Esophagus squamous epithelium (tissue), 5 donors: ENCODE results near the gene KRTAP12-3. TPM values are rescaled to one million over a fixed set of nuclear protein-coding genes. Genes with fewer than 3 reads are reported as not detected.

Experiments used
- DNase-seq: peaks from one replicate; lab custom pipeline; 2025; lab: John Stamatoyannopoulos, UW
- H3K27ac ChIP-seq, 4 donors: fragments of 200-600 bp; sonication (generic); one replicate each; pipeline ENCODE4 v1.5.1; 2016 to 2019; ENCODE audit warnings: mild to moderate bottlenecking in 1 of 4
- H3K27me3 ChIP-seq, 4 donors: fragments of 200-600 bp; sonication (generic); 1 replicate in 3 of 4; 2 replicates in 1 of 4; pipeline versions ENCODE4 v1.5.1 to v1.6.0; 2017 to 2021; ENCODE audit warnings: antibody characterized with exemption in 1 of 4
- H3K36me3 ChIP-seq, 3 donors: fragments of 200-600 bp; sonication (generic); one replicate each; pipeline ENCODE4 v1.5.1; 2016 to 2019
- H3K4me1 ChIP-seq, 3 donors: fragments of 200-600 bp; sonication (generic); one replicate each; pipeline ENCODE4 v1.5.1; 2017 to 2019
- H3K4me3 ChIP-seq, 4 donors: fragments of 200-600 bp; sonication (generic); 1 replicate in 3 of 4; 2 replicates in 1 of 4; pipeline ENCODE4 v1.5.1; 2016 to 2019; ENCODE audit warnings: mild to moderate bottlenecking in 2 of 4, moderate library complexity in 1 of 4
- H3K9me3 ChIP-seq, 3 donors: fragments of 200-600 bp; sonication (generic); one replicate each; pipeline ENCODE4 v1.5.1; 2016 to 2019
- POLR2A ChIP-seq, 4 donors: fragments of 450-650 bp; IDR thresholded peaks; one replicate each; pipeline ENCODE4 v1.6.1; 2017; ENCODE audit warnings: antibody characterized with exemption in 4 of 4, mild to moderate bottlenecking in 4 of 4, moderate library complexity in 3 of 4
- WGBS, 2 donors: methylation state at CpG; one replicate each; pipeline ENCODE4 v1.1.5; 2018; 5-methylcytosine and 5-hydroxymethylcytosine counted together
- intact Hi-C: fragments of 100-400 bp; cut with DNase I; formaldehyde crosslinking; loops from one replicate; pipeline ENCODE4 v1.15.0; 2022
- total RNA-seq, 4 donors: library from RNA; depleted of rRNA; stranded (reverse); fragments of >200 nt; gene quantifications; one replicate each; pipeline ENCODE4 v1.1.0, GENCODE V29; 2016
- TF ChIP-seq, protein P1 (sequence below), 6 experiments: fragments of 450-650 bp in 4 of 6; fragments of 200-600 bp in 2 of 6; sonication (generic) in 2 of 6; IDR thresholded peaks; one replicate each; pipeline ENCODE4 v1.5.1; 2016 to 2019; ENCODE audit warnings: antibody characterized with exemption in 6 of 6, mild to moderate bottlenecking in 4 of 6, moderate library complexity in 4 of 6
- donor health status: DM: yes; HTN: yes; CAD: no.

The KRTAP12-3 gene
- total RNA-seq, 4 donors from 2014 or later, result not detected

DNA sequence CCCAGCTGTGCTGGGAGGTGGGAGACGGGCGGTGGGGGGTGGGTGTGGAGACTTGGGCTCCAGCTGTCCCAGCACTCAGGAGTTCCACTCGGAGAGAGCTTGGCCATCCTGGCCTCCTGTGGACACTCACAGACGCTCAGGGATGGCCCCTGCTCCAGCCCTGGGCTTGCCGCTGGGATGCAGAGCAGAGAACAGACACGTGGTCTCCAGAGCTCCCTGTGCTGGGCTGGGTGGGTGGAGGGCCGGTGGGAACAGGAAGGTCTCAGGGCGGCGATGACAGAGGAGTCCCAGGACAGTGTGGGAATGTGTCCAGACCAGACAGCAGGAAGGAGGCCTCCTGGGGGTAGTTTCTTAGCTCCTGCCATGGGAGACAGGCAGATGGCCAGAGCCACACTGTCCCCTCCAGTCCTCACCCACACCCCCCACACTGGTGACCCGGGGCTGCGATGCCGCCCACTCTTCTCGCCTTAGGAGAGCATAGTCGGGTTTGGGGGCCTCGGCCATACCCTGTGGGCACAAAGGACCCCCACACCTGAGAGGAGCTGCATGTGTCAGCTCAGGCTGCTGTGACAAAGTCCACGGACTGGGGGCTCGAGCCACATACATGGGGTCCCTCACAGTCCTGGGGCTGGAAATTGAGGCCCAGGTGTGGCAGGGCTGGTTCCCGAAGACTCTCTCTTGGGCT lies 28.9 kb upstream of the KRTAP12-3 start:
- no peak for DNase-seq
- Histone ChIP-seq H3K27ac (no peak overlapping the region), H3K4me1 (no peaks in the 10 kb centered on the region), H3K36me3 (no peaks in the 10 kb centered on the region), H3K4me3 (no peak overlapping the region), H3K9me3 (peaks cover 0 to 35% (median 7%) of the 10 kb centered on the region in 3 donors), H3K27me3 (peaks cover 0 to 31% (median 0%) of the 10 kb centered on the region in 4 donors)
- intact Hi-C loops, result no loop called here
- WGBS, 2 donors, result 79 to 85% methylated on average over 2 to 12 of the region's 18 CpGs
- no peak for TF ChIP-seq POLR2A (IDR thresholded peaks at IDR 0.05)
- TF ChIP-seq, protein P1, sequence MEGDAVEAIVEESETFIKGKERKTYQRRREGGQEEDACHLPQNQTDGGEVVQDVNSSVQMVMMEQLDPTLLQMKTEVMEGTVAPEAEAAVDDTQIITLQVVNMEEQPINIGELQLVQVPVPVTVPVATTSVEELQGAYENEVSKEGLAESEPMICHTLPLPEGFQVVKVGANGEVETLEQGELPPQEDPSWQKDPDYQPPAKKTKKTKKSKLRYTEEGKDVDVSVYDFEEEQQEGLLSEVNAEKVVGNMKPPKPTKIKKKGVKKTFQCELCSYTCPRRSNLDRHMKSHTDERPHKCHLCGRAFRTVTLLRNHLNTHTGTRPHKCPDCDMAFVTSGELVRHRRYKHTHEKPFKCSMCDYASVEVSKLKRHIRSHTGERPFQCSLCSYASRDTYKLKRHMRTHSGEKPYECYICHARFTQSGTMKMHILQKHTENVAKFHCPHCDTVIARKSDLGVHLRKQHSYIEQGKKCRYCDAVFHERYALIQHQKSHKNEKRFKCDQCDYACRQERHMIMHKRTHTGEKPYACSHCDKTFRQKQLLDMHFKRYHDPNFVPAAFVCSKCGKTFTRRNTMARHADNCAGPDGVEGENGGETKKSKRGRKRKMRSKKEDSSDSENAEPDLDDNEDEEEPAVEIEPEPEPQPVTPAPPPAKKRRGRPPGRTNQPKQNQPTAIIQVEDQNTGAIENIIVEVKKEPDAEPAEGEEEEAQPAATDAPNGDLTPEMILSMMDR (IDR thresholded peaks at IDR 0.05), result no peak

DNA sequence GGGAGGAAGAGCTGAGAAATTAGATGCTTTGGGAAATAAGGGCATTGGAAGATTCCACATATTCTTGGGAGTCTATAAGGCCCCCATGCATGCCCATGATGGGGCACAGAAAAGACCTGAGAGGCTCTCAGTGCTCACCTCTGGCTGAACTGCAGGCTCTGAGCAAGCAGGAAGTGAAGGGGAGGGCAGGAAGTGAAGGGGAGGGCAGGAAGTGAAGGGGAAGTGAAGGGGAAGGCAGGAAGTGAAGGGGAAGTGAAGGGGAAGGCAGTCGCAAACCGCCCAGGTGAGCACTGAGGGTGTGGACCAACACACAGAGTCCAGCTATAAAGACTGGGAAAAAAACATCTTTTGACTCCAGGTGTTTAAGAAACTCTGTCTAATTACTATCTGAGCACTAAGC lies 27.3 kb upstream of the KRTAP12-3 start:
- Histone ChIP-seq H3K4me1 (no peaks in the 10 kb centered on the region), H3K4me3 (no peak overlapping the region), H3K27ac (no peak overlapping the region), H3K9me3 (peaks cover 0 to 26% (median 7%) of the 10 kb centered on the region in 3 donors), H3K36me3 (no peaks in the 10 kb centered on the region), H3K27me3 (peaks cover 0 to 42% (median 0%) of the 10 kb centered on the region in 4 donors)
- TF ChIP-seq, protein P1 (IDR thresholded peaks at IDR 0.05), result no peak
- TF ChIP-seq POLR2A (IDR thresholded peaks at IDR 0.05), result no peak
- WGBS, 2 donors, result 54 to 68% methylated on average over 2 of the region's 2 CpGs
- intact Hi-C loops, result no loop called here
- no peak for DNase-seq

DNA sequence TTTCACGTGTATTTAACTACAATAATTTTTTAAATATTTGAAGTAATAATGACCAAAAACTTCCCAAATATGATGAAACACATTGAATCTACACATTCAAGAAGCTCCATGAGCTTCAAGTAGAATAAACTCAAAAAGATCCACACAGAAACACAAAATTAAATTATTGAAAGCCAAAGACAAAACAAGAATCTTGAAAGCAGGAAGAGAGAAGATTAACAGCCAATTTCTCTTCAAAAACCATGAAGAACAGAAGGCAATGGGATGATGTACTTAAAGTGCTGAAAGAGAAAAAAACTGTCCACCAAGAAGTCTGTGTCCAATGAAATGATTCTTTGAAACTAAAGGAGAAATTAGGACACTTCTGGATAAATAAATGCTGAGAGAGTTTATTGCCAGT lies 25.7 kb upstream of the KRTAP12-3 start:
- intact Hi-C loops, result no loop called here
- H3K4me3 ChIP-seq, result no peak overlapping the region

DNA sequence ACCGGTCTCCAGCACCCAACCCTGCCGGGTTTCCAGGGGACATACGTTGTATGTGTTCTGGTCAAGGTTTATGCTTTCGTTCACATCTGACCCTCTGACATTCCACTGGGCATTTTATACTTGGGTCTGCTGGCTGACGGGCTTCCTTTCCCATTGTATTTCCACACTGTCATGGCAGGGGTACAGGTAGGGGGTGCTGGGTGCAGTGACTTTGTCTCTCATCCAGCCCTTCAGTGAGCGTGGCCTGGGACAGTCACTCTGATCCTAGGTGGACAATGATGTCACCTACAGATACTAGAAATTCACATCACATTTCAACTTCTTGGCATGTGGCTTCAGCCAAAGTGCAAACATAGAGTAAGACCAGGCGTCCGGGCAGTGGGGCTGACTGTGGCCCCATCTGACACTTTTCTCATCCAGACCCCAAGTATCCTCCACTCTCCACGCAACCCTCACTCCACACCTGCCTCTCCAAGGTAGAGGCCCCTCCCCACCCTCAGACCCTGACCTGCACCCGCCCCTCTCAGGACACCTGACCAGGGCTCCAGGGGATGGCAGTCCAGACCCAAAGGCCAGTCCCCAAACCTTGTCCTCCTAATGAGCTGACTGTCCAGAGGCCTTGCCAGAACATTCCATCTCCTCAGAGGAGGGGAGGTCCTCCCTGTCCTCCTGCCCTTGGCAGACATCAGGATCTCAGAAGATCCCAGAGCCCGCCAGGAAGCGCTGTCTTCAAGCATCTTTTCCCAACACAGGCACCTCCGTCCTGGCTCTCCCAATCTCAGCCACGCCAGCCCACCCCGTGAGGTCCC lies 21.3 kb upstream of the KRTAP12-3 start:
- intact Hi-C loops, result no loop called here
- H3K27me3 ChIP-seq, result peaks cover 0 to 61% (median 0%) of the 10 kb centered on the region in 4 donors
- DNase-seq, result no peak
- peaks cover 0 to 19% (median 7%) of the 10 kb centered on the region in 3 donors for H3K9me3 ChIP-seq
- H3K27ac ChIP-seq, result no peak overlapping the region
- 75 to 88% methylated on average over 7 to 8 of the region's 15 CpGs for WGBS, 2 donors
- H3K36me3 ChIP-seq, result no peaks in the 10 kb centered on the region
- H3K4me1 ChIP-seq, result no peaks in the 10 kb centered on the region
- no peak overlapping the region for H3K4me3 ChIP-seq
- TF ChIP-seq, protein P1 (IDR thresholded peaks at IDR 0.05), result no peak
- TF ChIP-seq POLR2A (IDR thresholded peaks at IDR 0.05), result no peak

More for the DNA sequence above, 25.7 kb upstream of the KRTAP12-3 start:
- Histone ChIP-seq H3K27ac (no peak overlapping the region), H3K27me3 (peaks cover 0 to 39% (median 0%) of the 10 kb centered on the region in 4 donors), H3K36me3 (no peaks in the 10 kb centered on the region), H3K9me3 (peaks cover 0 to 26% (median 7%) of the 10 kb centered on the region in 3 donors), H3K4me1 (no peaks in the 10 kb centered on the region)
- no peak for TF ChIP-seq POLR2A (IDR thresholded peaks at IDR 0.05)
- TF ChIP-seq, protein P1 (IDR thresholded peaks at IDR 0.05), result no peak
- WGBS, 2 donors, result 81 to 91% methylated on average over 1 of the region's 1 CpG
- DNase-seq, result no peak
